ENCODE measurements around the gene HS3ST3A1. TPM values are rescaled to one million over a fixed set of nuclear protein-coding genes. Genes with fewer than 3 reads are reported as not detected.

The HS3ST3A1 gene
- polyA plus RNA-seq, 3 donors: 0.20 TPM; not detected in 2

DNA sequence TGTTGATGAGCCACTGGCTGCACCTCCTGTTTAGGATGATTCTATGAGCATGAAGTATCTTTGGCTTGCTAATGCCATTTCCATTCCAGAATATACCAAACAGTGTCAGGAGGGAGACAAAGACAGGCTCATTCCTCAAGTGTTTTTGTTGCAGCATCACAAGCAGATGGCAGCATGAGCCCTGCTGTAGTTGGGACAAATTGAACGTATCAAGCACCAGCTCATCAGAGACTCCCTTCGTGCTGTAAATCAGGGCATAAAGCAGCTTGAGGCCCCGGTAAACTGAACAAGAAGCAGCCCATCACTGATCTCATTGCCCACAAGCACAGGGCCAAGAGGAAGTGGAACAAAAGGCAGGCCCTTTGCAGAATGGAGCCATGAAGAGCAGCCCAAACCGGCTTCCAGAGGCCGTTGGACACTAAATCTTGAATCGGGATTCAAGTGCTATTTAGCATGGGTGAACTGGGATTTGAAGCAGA is 45.9 kb upstream of the HS3ST3A1 start:
- TF ChIP-seq, protein P1, sequence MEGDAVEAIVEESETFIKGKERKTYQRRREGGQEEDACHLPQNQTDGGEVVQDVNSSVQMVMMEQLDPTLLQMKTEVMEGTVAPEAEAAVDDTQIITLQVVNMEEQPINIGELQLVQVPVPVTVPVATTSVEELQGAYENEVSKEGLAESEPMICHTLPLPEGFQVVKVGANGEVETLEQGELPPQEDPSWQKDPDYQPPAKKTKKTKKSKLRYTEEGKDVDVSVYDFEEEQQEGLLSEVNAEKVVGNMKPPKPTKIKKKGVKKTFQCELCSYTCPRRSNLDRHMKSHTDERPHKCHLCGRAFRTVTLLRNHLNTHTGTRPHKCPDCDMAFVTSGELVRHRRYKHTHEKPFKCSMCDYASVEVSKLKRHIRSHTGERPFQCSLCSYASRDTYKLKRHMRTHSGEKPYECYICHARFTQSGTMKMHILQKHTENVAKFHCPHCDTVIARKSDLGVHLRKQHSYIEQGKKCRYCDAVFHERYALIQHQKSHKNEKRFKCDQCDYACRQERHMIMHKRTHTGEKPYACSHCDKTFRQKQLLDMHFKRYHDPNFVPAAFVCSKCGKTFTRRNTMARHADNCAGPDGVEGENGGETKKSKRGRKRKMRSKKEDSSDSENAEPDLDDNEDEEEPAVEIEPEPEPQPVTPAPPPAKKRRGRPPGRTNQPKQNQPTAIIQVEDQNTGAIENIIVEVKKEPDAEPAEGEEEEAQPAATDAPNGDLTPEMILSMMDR (IDR thresholded peaks at IDR 0.05): no peak
- no peak overlapping the region for H3K4me2 ChIP-seq (replicated peaks; ENCODE audit: extremely low read depth, low read length, poor library complexity, severe bottlenecking)
- no peak overlapping the region for H3K4me3 ChIP-seq (replicated peaks in 1 of 3; ENCODE audit: low read depth in 2 of 3, low read length in 3 of 3)
- H2AFZ ChIP-seq (ENCODE audit: insufficient read depth, low read depth, low read length, poor library complexity, severe bottlenecking): no peak overlapping the region
- no peaks in the 10 kb centered on the region for H3K9me3 ChIP-seq (replicated peaks in 1 of 2; ENCODE audit: control insufficient read depth in 1 of 2, insufficient read depth in 1 of 2, low read length in 2 of 2)
- H3K4me1 ChIP-seq (ENCODE audit: control insufficient read depth in 1 of 2, insufficient read depth in 2 of 2, low read length in 2 of 2): no peaks in the 10 kb centered on the region
- H3K36me3 Mint-ChIP-seq: no peaks in the 10 kb centered on the region
- no peaks in the 10 kb centered on the region for H4K20me1 ChIP-seq (ENCODE audit: insufficient read depth, low read length)
- peaks cover 0 to 8% (median 0%) of the 10 kb centered on the region in 7 donors for H3K9me3 Mint-ChIP-seq
- H3K4me3 Mint-ChIP-seq: no peak overlapping the region
- H3K27me3 ChIP-seq (ENCODE audit: control insufficient read depth in 2 of 2, insufficient read depth in 2 of 2, low read length in 2 of 2): no peaks in the 10 kb centered on the region
- WGBS (ENCODE audit: insufficient coverage): 69% methylated on average over 5 of the region's 6 CpGs
- H3K79me2 ChIP-seq (ENCODE audit: insufficient read depth, low read length): no peaks in the 10 kb centered on the region
- H3K36me3 ChIP-seq (replicated peaks in 1 of 2; ENCODE audit: control insufficient read depth in 1 of 2, insufficient read depth in 2 of 2, low read length in 2 of 2): no peaks in the 10 kb centered on the region
- no peak overlapping the region for H3K9ac ChIP-seq (ENCODE audit: insufficient read depth, low read length, poor library complexity, severe bottlenecking)
- DNase-seq: no peak
- H3K27ac ChIP-seq (ENCODE audit: low read depth in 1 of 2, low read length in 2 of 2): no peak overlapping the region
- H3K27ac Mint-ChIP-seq: no peak overlapping the region
- intact Hi-C loops (cut with micrococcal nuclease): no loop called here
- peaks cover 0 to 3% (median 0%) of the 10 kb centered on the region in 3 donors for H3K27me3 Mint-ChIP-seq (ENCODE audit: low read depth in 3 of 3)
- no peaks in the 10 kb centered on the region for H3K4me1 Mint-ChIP-seq

- H3K9ac ChIP-seq (ENCODE audit: insufficient read depth, low read length, poor library complexity, severe bottlenecking): no peak overlapping the region
- DNase-seq: no peak
- no peaks in the 10 kb centered on the region for H3K79me2 ChIP-seq (ENCODE audit: insufficient read depth, low read length)
- no peaks in the 10 kb centered on the region for H3K9me3 ChIP-seq (replicated peaks in 1 of 2; ENCODE audit: control insufficient read depth in 1 of 2, insufficient read depth in 1 of 2, low read length in 2 of 2)
- no peak overlapping the region for H3K4me2 ChIP-seq (replicated peaks; ENCODE audit: extremely low read depth, low read length, poor library complexity, severe bottlenecking)
- WGBS (ENCODE audit: insufficient coverage): 83% methylated on average over 2 of the region's 5 CpGs
- Mint-ChIP-seq H3K27ac (no peak overlapping the region), H3K4me3 (no peak overlapping the region), H3K36me3 (no peaks in the 10 kb centered on the region), H3K9me3 (peaks cover 0 to 8% (median 0%) of the 10 kb centered on the region in 7 donors), H3K27me3 (ENCODE audit: low read depth in 3 of 3) (peaks cover 0 to 3% (median 0%) of the 10 kb centered on the region in 3 donors), H3K4me1 (no peaks in the 10 kb centered on the region)
- no peak overlapping the region for H3K27ac ChIP-seq (ENCODE audit: low read depth in 1 of 2, low read length in 2 of 2)
- no peaks in the 10 kb centered on the region for H4K20me1 ChIP-seq (ENCODE audit: insufficient read depth, low read length)
- H3K27me3 ChIP-seq (ENCODE audit: control insufficient read depth in 2 of 2, insufficient read depth in 2 of 2, low read length in 2 of 2): no peaks in the 10 kb centered on the region
- no peaks in the 10 kb centered on the region for H3K36me3 ChIP-seq (replicated peaks in 1 of 2; ENCODE audit: control insufficient read depth in 1 of 2, insufficient read depth in 2 of 2, low read length in 2 of 2)
- H3K4me1 ChIP-seq (ENCODE audit: control insufficient read depth in 1 of 2, insufficient read depth in 2 of 2, low read length in 2 of 2): no peaks in the 10 kb centered on the region
- intact Hi-C loops (cut with micrococcal nuclease): no loop called here
- H3K4me3 ChIP-seq (replicated peaks in 1 of 3; ENCODE audit: low read depth in 2 of 3, low read length in 3 of 3): no peak overlapping the region
- H2AFZ ChIP-seq (ENCODE audit: insufficient read depth, low read depth, low read length, poor library complexity, severe bottlenecking): no peak overlapping the region
- TF ChIP-seq, protein P1 (IDR thresholded peaks at IDR 0.05): no peak
Measured at GRCh38 chr17:13646969-13647542, 45.3 kb upstream of the HS3ST3A1 start.

Data from CD14-positive monocyte (primary cell).